ENCODE data around the gene IMMP2L. TPM values are rescaled to one million over a fixed set of nuclear protein-coding genes. Genes with fewer than 3 reads are reported as not detected.
A peak's percentile ranks its signal among the peaks of the same experiment; 100 is the strongest.

IMMP2L gene
- total and polyA plus RNA-seq, 2 of the 13 experiments (the other 11 are each of a cell fraction or from before 2014, with no cell fraction given) = 7.8 to 16.9 TPM

DNA sequence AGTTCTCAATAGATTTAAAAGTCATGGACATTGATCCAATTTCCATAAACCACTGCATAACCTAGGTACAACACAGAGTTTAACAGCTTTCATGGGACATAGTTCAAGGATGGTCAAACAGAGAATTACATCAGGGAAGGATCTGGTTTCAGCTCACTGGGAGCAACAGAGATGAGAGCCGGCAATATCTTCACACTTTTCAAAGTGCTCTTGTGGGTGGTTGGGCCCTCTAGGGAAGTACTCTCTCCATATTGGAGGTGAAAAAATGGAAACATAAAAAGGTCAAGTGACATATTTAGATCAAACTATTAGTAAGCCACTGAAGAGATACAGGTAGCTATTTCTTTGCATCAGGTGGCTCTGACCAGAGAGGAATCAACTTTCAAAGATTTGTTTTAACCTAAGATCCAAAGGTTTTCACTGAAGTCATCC is 533.1 kb downstream of the IMMP2L start (continued):
- TF ChIP-seq CREB1 (IDR thresholded peaks at IDR 0.05) (no peak), CREB1 (CRISPR knock-in tag; IDR thresholded peaks at IDR 0.05) (0 out of 2 replicates have a peak, but pooled peaks have one; percentile 36), NCOA5 (CRISPR knock-in tag; IDR thresholded peaks at IDR 0.05) (no peak), SMC3 (IDR thresholded peaks at IDR 0.05; ENCODE audit: low read length) (peak; percentile 18; the same call in 1 of the 2 replicates), RAD21 (CRISPR knock-in tag; IDR thresholded peaks at IDR 0.05) (no peak), DNMT3B (CRISPR knock-in tag; conservative IDR thresholded peaks at IDR 0.05) (no peak), PAX8 (CRISPR knock-in tag; IDR thresholded peaks at IDR 0.05; ENCODE audit: borderline replicate concordance) (no peak), ZNF121 (CRISPR knock-in tag; IDR thresholded peaks at IDR 0.05) (no peak), MAFF (IDR thresholded peaks at IDR 0.05; ENCODE audit: low read depth, low read length) (no peak), YEATS4 (CRISPR knock-in tag; IDR thresholded peaks at IDR 0.05; ENCODE audit: borderline replicate concordance) (no peak), FOXJ3 (CRISPR knock-in tag; IDR thresholded peaks at IDR 0.05; ENCODE audit: borderline replicate concordance) (peak; percentile 79; the same call in 1 of the 2 replicates), MBD4 (IDR thresholded peaks at IDR 0.05; ENCODE audit: borderline replicate concordance, low read length) (no peak), ZNF572 (CRISPR knock-in tag; IDR thresholded peaks at IDR 0.05) (no peak), SOX13 (IDR thresholded peaks at IDR 0.05) (no peak), SOX13 (CRISPR knock-in tag; conservative IDR thresholded peaks at IDR 0.05 in 1 of 2, IDR thresholded peaks at IDR 0.05 in 1 of 2) (peak in 1 of 2 experiments; percentile 80; a peak in 2 of 4 replicates), RNF2 (conservative IDR thresholded peaks at IDR 0.05; ENCODE audit: low read depth) (no peak), ZNF292 (CRISPR knock-in tag; IDR thresholded peaks at IDR 0.05; ENCODE audit: borderline replicate concordance, low read depth) (peak; percentile 78; the same call in 1 of the 2 replicates), ONECUT2 (CRISPR knock-in tag; IDR thresholded peaks at IDR 0.05) (peak; percentile 58; the same call in 1 of the 2 replicates), ZSCAN9 (CRISPR knock-in tag; IDR thresholded peaks at IDR 0.05; ENCODE audit: borderline replicate concordance) (0 out of 2 replicates have a peak, but pooled peaks have one; percentile 20), MIER2 (CRISPR knock-in tag; IDR thresholded peaks at IDR 0.05) (no peak), SCMH1 (CRISPR knock-in tag; IDR thresholded peaks at IDR 0.05; ENCODE audit: borderline replicate concordance) (no peak)
- TF ChIP-seq, protein P1, sequence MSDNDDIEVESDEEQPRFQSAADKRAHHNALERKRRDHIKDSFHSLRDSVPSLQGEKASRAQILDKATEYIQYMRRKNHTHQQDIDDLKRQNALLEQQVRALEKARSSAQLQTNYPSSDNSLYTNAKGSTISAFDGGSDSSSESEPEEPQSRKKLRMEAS (IDR thresholded peaks at IDR 0.05) = 0 out of 2 replicates have a peak, but pooled peaks have one; percentile 16
- TF ChIP-seq, protein P2, sequence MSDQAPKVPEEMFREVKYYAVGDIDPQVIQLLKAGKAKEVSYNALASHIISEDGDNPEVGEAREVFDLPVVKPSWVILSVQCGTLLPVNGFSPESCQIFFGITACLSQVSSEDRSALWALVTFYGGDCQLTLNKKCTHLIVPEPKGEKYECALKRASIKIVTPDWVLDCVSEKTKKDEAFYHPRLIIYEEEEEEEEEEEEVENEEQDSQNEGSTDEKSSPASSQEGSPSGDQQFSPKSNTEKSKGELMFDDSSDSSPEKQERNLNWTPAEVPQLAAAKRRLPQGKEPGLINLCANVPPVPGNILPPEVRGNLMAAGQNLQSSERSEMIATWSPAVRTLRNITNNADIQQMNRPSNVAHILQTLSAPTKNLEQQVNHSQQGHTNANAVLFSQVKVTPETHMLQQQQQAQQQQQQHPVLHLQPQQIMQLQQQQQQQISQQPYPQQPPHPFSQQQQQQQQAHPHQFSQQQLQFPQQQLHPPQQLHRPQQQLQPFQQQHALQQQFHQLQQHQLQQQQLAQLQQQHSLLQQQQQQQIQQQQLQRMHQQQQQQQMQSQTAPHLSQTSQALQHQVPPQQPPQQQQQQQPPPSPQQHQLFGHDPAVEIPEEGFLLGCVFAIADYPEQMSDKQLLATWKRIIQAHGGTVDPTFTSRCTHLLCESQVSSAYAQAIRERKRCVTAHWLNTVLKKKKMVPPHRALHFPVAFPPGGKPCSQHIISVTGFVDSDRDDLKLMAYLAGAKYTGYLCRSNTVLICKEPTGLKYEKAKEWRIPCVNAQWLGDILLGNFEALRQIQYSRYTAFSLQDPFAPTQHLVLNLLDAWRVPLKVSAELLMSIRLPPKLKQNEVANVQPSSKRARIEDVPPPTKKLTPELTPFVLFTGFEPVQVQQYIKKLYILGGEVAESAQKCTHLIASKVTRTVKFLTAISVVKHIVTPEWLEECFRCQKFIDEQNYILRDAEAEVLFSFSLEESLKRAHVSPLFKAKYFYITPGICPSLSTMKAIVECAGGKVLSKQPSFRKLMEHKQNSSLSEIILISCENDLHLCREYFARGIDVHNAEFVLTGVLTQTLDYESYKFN (CRISPR knock-in tag; conservative IDR thresholded peaks at IDR 0.05) = peak; percentile 94
- TF ChIP-seq, protein P3, sequence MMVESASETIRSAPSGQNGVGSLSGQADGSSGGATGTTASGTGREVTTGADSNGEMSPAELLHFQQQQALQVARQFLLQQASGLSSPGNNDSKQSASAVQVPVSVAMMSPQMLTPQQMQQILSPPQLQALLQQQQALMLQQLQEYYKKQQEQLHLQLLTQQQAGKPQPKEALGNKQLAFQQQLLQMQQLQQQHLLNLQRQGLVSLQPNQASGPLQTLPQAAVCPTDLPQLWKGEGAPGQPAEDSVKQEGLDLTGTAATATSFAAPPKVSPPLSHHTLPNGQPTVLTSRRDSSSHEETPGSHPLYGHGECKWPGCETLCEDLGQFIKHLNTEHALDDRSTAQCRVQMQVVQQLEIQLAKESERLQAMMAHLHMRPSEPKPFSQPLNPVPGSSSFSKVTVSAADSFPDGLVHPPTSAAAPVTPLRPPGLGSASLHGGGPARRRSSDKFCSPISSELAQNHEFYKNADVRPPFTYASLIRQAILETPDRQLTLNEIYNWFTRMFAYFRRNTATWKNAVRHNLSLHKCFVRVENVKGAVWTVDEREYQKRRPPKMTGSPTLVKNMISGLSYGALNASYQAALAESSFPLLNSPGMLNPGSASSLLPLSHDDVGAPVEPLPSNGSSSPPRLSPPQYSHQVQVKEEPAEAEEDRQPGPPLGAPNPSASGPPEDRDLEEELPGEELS (CRISPR knock-in tag; IDR thresholded peaks at IDR 0.05) = peak; percentile 59; the same call in 1 of the 2 replicates
- TF ChIP-seq, protein P4, sequence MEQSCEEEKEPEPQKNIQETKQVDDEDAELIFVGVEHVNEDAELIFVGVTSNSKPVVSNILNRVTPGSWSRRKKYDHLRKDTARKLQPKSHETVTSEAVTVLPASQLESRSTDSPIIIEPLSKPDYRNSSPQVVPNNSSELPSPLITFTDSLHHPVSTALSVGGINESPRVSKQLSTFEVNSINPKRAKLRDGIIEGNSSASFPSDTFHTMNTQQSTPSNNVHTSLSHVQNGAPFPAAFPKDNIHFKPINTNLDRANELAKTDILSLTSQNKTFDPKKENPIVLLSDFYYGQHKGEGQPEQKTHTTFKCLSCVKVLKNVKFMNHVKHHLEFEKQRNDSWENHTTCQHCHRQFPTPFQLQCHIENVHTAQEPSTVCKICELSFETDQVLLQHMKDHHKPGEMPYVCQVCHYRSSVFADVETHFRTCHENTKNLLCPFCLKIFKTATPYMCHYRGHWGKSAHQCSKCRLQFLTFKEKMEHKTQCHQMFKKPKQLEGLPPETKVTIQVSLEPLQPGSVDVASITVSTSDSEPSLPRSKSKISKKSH (CRISPR knock-in tag; IDR thresholded peaks at IDR 0.05; ENCODE audit: borderline replicate concordance) = no peak

Measured in HepG2 (cell line).